BJ (cell line): ENCODE measurements around the gene EPGN. TPM values are rescaled to one million over a fixed set of nuclear protein-coding genes. Genes with fewer than 3 reads are reported as not detected.
A peak's percentile ranks its signal among the peaks of the same experiment; 100 is the strongest.

ENCODE experiments used
- CTCF ChIA-PET: fragments of 350-600 bp; formaldehyde crosslinking; extraction: SDS; loops from one replicate; lab custom pipeline; 2021; ENCODE audit warnings: antibody characterized with exemption, inconsistent platforms; lab: Yijun Ruan, JAX
- POLR2A ChIA-PET: fragments of 300-600 bp; sonication (Branson Sonifier 250); formaldehyde crosslinking; extraction: SDS; loops from one replicate; lab custom pipeline; 2021; ENCODE audit warnings: antibody characterized with exemption; lab: Charles Lee
- DNase-seq: peaks from one replicate; pipeline ENCODE4 v3.0.0-alpha.2; 2011; ENCODE audit warnings: low read depth
- H3K27me3 ChIP-seq: 2 replicates; pipeline ENCODE4 v1.6.0; 2011; ENCODE audit warnings: low read length; ENCODE audit not compliant: control insufficient read depth, insufficient read depth
- H3K36me3 ChIP-seq: 2 replicates; pipeline ENCODE4 v1.5.1; 2011; ENCODE audit warnings: low read length; ENCODE audit not compliant: control insufficient read depth, insufficient read depth
- H3K4me3 ChIP-seq: 2 replicates; pipeline ENCODE4 v1.5.1; 2011; ENCODE audit warnings: low read depth, mild to moderate bottlenecking, control low read depth, low read length
- polyA plus RNA-seq: library from polyadenylated mRNA; depleted of rRNA; stranded (reverse); fragments of >200 nt; gene quantifications from 2 replicates; pipeline ENCODE4 v1.2.3, GENCODE V29; 2011
- TF ChIP-seq, protein P1 (sequence below): IDR thresholded peaks from 2 replicates; pipeline ENCODE4 v1.5.1; 2011; ENCODE audit warnings: low read depth, mild to moderate bottlenecking, control low read depth, inconsistent platforms, low read length, moderate library complexity; ENCODE audit not compliant: insufficient read depth

EPGN gene
- polyA plus RNA-seq, 1 experiment: 0.13 TPM

GRCh38 chr4:74318276-74318675 is 10.0 kb downstream of the EPGN start:
- Histone ChIP-seq H3K27me3 (0 out of 2 replicates have a peak, but pooled peaks cover 1% of the 10 kb centered on the region), H3K4me3 (no peak overlapping the region), H3K36me3 (no peaks in the 10 kb centered on the region)
- TF ChIP-seq, protein P1, sequence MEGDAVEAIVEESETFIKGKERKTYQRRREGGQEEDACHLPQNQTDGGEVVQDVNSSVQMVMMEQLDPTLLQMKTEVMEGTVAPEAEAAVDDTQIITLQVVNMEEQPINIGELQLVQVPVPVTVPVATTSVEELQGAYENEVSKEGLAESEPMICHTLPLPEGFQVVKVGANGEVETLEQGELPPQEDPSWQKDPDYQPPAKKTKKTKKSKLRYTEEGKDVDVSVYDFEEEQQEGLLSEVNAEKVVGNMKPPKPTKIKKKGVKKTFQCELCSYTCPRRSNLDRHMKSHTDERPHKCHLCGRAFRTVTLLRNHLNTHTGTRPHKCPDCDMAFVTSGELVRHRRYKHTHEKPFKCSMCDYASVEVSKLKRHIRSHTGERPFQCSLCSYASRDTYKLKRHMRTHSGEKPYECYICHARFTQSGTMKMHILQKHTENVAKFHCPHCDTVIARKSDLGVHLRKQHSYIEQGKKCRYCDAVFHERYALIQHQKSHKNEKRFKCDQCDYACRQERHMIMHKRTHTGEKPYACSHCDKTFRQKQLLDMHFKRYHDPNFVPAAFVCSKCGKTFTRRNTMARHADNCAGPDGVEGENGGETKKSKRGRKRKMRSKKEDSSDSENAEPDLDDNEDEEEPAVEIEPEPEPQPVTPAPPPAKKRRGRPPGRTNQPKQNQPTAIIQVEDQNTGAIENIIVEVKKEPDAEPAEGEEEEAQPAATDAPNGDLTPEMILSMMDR: no peak
- ChIA-PET POLR2A (no interaction called here), CTCF (interaction anchor here (0.9 to 8.5 kb wide), 3 partner anchors 10 to 356 kb away, joined by 3 to 175 read pairs (median 4); no protein-coding TSS in a partner anchor)
- DNase-seq: no peak

- DNase-seq: no peak
- TF ChIP-seq, protein P1: no peak
- ChIA-PET CTCF (interaction anchor here (0.6 to 8.5 kb wide), 16 partner anchors 7 to 554 kb away, joined by 3 to 175 read pairs (median 6); no protein-coding TSS in a partner anchor), POLR2A (no interaction called here)
- 0 out of 2 replicates have a peak, but pooled peaks cover 1% of the 10 kb centered on the region for H3K27me3 ChIP-seq
- H3K36me3 ChIP-seq: no peaks in the 10 kb centered on the region
- H3K4me3 ChIP-seq: no peak overlapping the region
These were observed 11.2 kb downstream of the EPGN start for GRCh38 chr4:74319470-74319869.

GRCh38 chr4:74320559-74321118 is 12.4 kb downstream of the EPGN start:
- 0 out of 2 replicates have a peak, but pooled peaks cover 1% of the 10 kb centered on the region for H3K27me3 ChIP-seq
- ChIA-PET CTCF (interaction anchor here (0.6 to 8.5 kb wide), 34 partner anchors 8 to 1527 kb away, joined by 3 to 175 read pairs (median 4); partner anchors contain the start of genes AREG and EPGN), POLR2A (no interaction called here)
- no peaks in the 10 kb centered on the region for H3K36me3 ChIP-seq
- H3K4me3 ChIP-seq: no peak overlapping the region
- DNase-seq: no peak
- TF ChIP-seq, protein P1: peak; percentile 61

- CTCF ChIA-PET: interaction anchor here (8.5 kb wide), 1 partner anchor 352 kb away, joined by 175 read pairs; no protein-coding TSS in a partner anchor
These were observed 14.0 kb downstream of the EPGN start for GRCh38 chr4:74322301-74322700.

GRCh38 chr4:74323663-74324062 is 15.4 kb downstream of the EPGN start:
- Histone ChIP-seq H3K4me3 (no peak overlapping the region), H3K27me3 (0 out of 2 replicates have a peak, but pooled peaks cover 1% of the 10 kb centered on the region), H3K36me3 (no peaks in the 10 kb centered on the region)
- no peak for DNase-seq
- CTCF ChIA-PET: interaction anchor here (8.5 kb wide), 1 partner anchor 350 kb away, joined by 175 read pairs; no protein-coding TSS in a partner anchor
- POLR2A ChIA-PET: no interaction called here
- TF ChIP-seq, protein P1: no peak

More at GRCh38 chr4:74322301-74322700, 14.0 kb downstream of the EPGN start:
- POLR2A ChIA-PET: no interaction called here
- TF ChIP-seq, protein P1: no peak
- no peaks in the 10 kb centered on the region for H3K36me3 ChIP-seq
- no peak overlapping the region for H3K4me3 ChIP-seq
- 0 out of 2 replicates have a peak, but pooled peaks cover 1% of the 10 kb centered on the region for H3K27me3 ChIP-seq
- DNase-seq: no peak
